Neural progenitor cell (in vitro differentiated cells): ENCODE measurements around the gene IFIT2.

Experiments used
- EZH2 ChIP-seq: fragments of 200-600 bp; sonication (generic); IDR thresholded peaks from 2 replicates; pipeline ENCODE4 v1.6.1; 2017; ENCODE audit warnings: antibody characterized with exemption, mild to moderate bottlenecking, moderate library complexity
- TF ChIP-seq, protein P1 (sequence below): fragments of 200-600 bp; sonication (generic); IDR thresholded peaks from 2 replicates; pipeline ENCODE4 v1.5.1; 2017; ENCODE audit warnings: antibody characterized with exemption, mild to moderate bottlenecking

DNA sequence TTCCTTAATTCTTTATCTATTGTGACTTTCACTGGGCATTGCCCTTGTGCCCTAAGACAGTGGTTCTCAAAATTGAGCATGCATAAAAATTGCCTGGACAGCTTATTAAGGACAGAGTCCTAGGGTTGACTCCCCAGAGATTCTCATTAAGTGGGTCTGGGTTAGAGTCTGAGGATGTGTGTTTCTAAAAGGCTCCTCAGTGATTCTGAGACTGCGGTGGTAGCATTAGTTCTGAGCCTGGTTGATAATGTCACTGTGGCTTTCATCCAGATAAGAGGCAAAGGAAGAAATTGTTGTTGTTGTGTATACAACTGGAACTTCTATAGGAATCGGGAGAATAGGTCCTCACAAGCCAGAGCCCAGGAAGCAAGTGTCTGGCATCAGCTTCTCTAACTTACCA, 1.3 kb downstream of the IFIT2 start:
- TF ChIP-seq EZH2, result no peak
- TF ChIP-seq, protein P1, sequence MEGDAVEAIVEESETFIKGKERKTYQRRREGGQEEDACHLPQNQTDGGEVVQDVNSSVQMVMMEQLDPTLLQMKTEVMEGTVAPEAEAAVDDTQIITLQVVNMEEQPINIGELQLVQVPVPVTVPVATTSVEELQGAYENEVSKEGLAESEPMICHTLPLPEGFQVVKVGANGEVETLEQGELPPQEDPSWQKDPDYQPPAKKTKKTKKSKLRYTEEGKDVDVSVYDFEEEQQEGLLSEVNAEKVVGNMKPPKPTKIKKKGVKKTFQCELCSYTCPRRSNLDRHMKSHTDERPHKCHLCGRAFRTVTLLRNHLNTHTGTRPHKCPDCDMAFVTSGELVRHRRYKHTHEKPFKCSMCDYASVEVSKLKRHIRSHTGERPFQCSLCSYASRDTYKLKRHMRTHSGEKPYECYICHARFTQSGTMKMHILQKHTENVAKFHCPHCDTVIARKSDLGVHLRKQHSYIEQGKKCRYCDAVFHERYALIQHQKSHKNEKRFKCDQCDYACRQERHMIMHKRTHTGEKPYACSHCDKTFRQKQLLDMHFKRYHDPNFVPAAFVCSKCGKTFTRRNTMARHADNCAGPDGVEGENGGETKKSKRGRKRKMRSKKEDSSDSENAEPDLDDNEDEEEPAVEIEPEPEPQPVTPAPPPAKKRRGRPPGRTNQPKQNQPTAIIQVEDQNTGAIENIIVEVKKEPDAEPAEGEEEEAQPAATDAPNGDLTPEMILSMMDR, result no peak
